HL-60 (cell line): ENCODE measurements around the gene CSMD2.

ENCODE experiments used
- CTCF ChIP-seq: IDR thresholded peaks from one replicate; pipeline ENCODE4 v1.5.1; 2011; ENCODE audit warnings: low read length, control low read depth, inconsistent platforms; ENCODE audit not compliant: insufficient read depth
- REST ChIP-seq: IDR thresholded peaks from 2 replicates; pipeline ENCODE4 v1.6.1; 2012; ENCODE audit warnings: low read depth; ENCODE audit not compliant: insufficient replicate concordance

- no peak for TF ChIP-seq CTCF
- TF ChIP-seq REST = no peak
Observed at GRCh38 chr1:33895396-33895795, 269.6 kb downstream of the CSMD2 start.
